Mucosa of stomach (tissue), 1 donor: ENCODE measurements around the gene SAFB.

ENCODE experiments used
- H3K27me3 ChIP-seq: one replicate; pipeline ENCODE4 v1.7.0; 2013; ENCODE audit warnings: mild to moderate bottlenecking, low read length; ENCODE audit not compliant: control insufficient read depth, insufficient read depth
- H3K36me3 ChIP-seq: one replicate; pipeline ENCODE4 v1.7.0; 2013; ENCODE audit warnings: low read length; ENCODE audit not compliant: control insufficient read depth, insufficient read depth
- H3K4me1 ChIP-seq: one replicate; pipeline ENCODE4 v1.7.0; 2013; ENCODE audit warnings: mild to moderate bottlenecking, low read length; ENCODE audit not compliant: control insufficient read depth, insufficient read depth
- H3K4me3 ChIP-seq: one replicate; pipeline ENCODE4 v1.7.0; 2013; ENCODE audit warnings: low read length
- H3K9ac ChIP-seq: one replicate; pipeline ENCODE4 v1.7.0; 2013; ENCODE audit warnings: mild to moderate bottlenecking, low read length, moderate library complexity
- H3K9me3 ChIP-seq: one replicate; pipeline ENCODE4 v1.7.0; 2013; ENCODE audit warnings: mild to moderate bottlenecking, low read length, moderate library complexity; ENCODE audit not compliant: control insufficient read depth
- donor health status: Pancreatic carcinoma.

The SAFB gene

DNA sequence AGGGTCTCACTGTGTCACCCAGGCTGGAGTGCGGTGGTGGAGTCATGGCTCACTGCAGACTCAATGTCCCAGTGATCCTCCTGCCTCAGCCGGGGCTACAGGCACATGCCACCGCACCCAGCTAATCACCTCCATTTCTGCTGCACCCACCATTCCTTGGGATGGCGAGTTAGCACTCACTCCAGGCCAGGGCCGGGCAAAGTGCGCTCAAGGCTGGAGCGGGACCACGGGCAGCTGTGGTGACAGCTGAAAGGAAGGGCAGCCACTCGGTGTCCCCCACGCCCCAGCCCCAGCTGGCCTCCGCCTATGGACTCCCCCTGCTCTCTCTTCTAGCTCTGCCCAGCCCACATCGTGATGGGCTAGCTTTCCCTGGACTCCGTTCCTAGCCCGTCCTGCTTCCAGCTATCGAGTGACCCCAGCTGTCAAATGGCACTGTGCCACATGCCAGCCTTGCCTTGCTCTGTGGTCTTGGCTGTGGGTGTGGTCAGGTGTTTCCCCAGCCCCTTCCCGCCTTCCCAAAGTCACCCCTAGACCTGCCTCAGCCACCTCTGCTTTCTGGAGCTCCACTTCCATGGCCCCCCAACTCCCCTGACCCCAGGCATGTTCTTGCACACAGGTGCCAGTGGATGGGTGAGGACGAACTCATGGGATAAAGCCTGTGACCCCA, 53.4 kb downstream of the SAFB start:
- peaks cover 15% of the 10 kb centered on the region for H3K4me1 ChIP-seq
- H3K36me3 ChIP-seq, result no peaks in the 10 kb centered on the region
- H3K4me3 ChIP-seq, result no peak overlapping the region
- no peak overlapping the region for H3K9ac ChIP-seq
- H3K9me3 ChIP-seq, result no peaks in the 10 kb centered on the region
- no peaks in the 10 kb centered on the region for H3K27me3 ChIP-seq

DNA sequence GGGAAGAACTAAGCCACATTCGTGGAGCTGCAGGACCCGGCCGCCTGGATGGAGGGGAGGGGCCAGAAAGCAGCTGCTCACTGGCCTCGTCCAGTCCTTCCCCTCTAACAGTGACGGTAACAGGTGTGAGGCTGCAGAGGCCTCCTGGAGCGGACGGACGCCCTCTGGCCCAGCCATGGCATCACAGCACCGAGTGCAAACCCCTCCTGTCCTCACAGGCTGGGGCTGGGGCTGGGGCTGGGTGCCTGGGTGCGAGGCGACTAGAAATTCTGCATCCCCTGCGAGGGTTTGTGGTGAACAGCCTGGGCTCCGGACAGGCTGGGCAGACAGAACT, 53.9 kb downstream of the SAFB start:
- Histone ChIP-seq H3K4me3 (no peak overlapping the region), H3K36me3 (no peaks in the 10 kb centered on the region), H3K4me1 (peaks cover 15% of the 10 kb centered on the region), H3K27me3 (no peaks in the 10 kb centered on the region), H3K9me3 (no peaks in the 10 kb centered on the region), H3K9ac (no peak overlapping the region)

DNA sequence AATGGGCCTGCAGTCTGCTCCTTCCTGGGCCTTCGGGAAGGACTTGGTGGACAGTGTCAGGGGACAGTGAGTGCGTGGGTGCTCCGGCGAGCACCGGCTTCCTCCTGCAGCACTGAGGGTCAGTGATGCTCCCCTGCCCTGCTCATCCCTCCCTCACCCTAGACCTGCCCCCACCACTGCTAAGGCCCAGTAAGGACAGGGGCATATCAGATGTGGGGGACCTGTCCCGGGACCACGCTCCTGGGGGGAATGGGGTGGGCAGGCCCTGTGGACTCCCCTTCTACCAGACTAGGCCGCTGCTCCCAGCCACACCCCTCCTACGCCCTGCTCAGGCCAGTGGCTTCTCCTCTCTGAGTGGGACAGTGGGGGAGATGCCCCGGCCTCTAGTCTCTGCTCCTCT, 54.3 kb downstream of the SAFB start:
- Histone ChIP-seq H3K27me3 (no peaks in the 10 kb centered on the region), H3K36me3 (no peaks in the 10 kb centered on the region), H3K4me3 (no peak overlapping the region), H3K9me3 (no peaks in the 10 kb centered on the region), H3K9ac (no peak overlapping the region), H3K4me1 (peaks cover 15% of the 10 kb centered on the region)

DNA sequence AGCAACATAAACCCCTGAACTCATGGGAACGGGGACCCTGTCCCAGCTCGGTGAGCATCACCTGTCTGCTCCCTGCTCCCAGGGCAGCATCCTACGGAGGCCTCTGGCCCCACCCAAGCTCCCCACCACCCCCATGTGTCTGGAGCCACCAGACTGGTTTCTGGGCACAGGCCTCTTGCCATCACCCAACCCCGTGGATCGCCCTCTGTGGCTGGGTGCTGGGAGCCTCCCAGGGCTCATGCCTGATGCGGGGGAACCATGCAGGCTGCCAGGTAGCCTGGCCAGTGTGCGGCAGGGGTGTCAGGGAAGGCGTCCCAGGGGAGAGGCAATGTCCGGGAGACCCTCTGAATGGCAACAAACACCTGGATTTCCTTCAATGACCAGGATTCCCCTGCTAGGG, 54.7 kb downstream of the SAFB start:
- Histone ChIP-seq H3K9me3 (no peaks in the 10 kb centered on the region), H3K4me3 (no peak overlapping the region), H3K27me3 (no peaks in the 10 kb centered on the region), H3K9ac (no peak overlapping the region), H3K36me3 (no peaks in the 10 kb centered on the region), H3K4me1 (peaks cover 15% of the 10 kb centered on the region)

DNA sequence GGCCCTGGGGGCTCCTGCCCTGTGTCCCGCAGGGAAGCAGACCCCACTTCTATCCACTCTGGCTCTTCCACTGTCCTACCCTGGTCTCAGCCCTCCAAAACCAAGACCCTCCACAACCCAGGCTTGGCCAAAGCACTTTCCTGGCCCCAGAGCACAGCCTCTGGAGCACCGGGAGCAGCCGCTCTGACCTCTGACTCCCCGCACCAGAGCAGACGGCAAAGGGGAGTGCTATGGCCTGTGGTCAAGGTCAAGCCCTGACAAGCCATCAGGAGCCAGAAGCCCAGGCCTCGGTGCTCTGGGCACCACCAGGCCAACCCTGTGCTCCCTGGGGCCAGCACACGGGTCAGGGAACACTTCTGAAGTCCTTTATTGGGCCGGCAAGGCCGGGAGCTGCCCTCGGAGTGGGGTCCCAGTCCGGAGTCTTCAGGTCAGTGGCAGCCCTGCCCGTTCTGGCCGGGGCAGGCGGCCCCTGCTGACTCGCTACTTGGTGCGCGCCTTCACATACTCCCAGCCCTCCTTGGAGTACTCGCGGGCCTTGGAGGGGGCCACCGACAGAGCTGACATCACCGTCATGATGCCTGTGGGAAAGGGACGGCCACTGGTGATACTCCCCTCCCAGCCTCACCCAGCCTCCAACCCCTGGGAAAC, 55.3 kb downstream of the SAFB start:
- Histone ChIP-seq H3K27me3 (no peaks in the 10 kb centered on the region), H3K36me3 (no peaks in the 10 kb centered on the region), H3K9me3 (no peaks in the 10 kb centered on the region), H3K9ac (no peak overlapping the region), H3K4me1 (peaks cover 15% of the 10 kb centered on the region), H3K4me3 (no peak overlapping the region)

DNA sequence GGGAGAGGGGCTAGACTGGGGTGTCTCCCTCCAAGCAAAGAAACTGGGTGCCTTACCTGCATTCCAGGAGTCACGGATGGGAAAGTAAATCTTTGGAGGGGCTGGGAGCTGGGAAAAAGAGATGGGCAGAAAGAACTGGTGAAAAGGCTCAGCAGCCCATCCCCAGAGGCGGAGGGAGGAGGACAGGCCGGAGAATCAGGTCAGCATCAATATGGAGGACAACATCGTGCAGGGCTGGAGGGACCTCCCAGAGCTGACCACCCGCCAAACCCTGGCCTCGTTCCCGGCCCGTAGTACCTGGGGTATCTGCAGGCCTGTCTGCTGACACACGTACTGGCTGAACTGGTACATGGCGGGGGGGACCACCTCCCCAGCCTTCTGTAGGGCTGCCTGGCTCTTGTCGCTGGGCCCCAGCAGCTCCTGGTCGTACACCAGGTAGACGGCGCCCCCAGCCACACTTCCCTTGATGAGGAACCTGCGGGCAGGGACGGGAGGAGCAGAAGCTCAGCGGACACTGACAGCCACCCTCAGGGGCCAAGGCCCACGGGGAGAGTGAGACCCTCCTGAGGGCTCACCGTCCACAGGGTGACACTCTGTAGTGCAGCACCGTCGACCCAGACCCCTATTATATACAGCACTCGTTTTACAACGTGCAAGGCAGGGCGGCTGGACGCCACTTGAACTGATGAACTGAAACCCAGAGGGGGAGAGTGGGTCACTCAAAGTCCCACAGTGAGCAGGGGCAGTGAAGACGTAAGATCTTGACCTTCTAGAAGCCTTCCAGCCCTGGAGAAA, 56.6 kb downstream of the SAFB start:
- Histone ChIP-seq H3K36me3 (no peaks in the 10 kb centered on the region), H3K9ac (peak overlapping the region; percentile 88), H3K4me1 (peaks cover 15% of the 10 kb centered on the region), H3K27me3 (no peaks in the 10 kb centered on the region), H3K9me3 (no peaks in the 10 kb centered on the region), H3K4me3 (peak overlapping the region; percentile 92)

DNA sequence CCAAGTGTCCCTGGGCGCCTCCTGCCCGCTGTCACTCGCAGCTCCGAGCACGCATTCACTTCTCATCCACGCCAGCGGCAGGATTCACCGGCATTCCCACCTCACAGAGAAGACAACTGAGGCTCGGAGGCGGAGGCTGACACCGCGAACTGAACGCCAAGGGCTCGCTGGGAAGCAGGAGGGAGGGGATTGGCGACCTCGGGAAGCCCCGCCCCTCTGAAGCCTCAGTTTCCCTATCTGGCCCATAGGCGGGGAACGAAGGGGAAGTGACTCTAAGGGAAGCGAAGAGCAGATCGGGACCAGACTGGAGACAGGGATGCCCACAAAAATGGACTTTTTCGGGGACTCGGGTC, 57.2 kb downstream of the SAFB start:
- H3K27me3 ChIP-seq, result no peaks in the 10 kb centered on the region
- no peaks in the 10 kb centered on the region for H3K36me3 ChIP-seq
- H3K4me3 ChIP-seq, result peak overlapping the region; percentile 92
- no peaks in the 10 kb centered on the region for H3K9me3 ChIP-seq
- H3K4me1 ChIP-seq, result peaks cover 15% of the 10 kb centered on the region
- H3K9ac ChIP-seq, result peak overlapping the region; percentile 88

DNA sequence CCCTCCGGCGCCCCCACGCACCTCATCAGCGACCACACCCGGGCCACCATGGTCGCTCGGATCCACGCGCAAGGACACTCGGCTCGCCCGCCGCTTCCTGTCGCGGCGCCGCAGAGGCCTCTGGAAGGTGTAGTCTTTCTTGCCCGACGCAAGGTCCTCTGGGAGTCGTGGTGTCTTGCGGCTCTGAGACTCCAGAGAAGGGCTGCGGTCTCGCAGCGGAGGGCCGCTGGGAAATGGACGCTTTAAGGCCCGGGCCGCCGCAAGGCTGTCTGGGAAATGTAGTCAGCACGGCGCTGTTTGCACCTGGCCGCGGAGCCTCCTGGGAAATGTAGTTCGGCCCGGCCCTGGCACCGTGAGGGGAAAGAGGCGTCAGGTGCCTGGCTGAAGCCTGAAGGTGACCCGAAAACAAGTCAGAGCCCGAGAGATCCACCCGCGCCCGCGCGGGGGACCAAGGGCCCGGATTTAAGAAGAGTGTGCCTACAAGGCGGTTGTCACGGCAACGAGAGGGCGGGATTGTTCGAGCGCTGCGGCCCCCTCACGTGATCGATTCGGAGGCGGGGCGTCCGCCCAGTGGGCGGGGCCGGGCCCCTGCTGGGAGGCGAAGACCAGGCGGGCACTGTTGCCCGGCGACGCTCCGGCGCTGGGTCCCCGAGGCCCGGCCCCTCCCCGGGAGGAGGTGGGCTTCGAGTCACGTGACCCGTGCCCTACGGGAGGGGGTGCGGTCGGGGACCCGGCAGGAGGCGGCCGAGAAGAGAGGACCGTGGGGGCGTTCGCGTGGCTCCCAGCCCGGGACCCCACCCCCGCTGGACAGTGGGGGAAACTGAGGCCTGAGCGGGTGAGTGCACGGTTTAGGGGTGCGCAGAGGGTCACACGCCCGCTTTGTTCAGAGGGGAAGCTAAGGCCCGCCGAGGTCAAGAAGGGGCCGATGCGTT, 57.8 kb downstream of the SAFB start, which contains the start of the genes HSD11B1L and MICOS13:
HSD11B1L (plus strand) TSS at position 591 of the 932 bp plus-strand sequence. CDS start 3,806 bp downstream, outside the sequence.
MICOS13 (minus strand) TSS at position 80 of the 932 bp plus-strand sequence; CDS start at position 50, 30 bp downstream.
- Histone ChIP-seq H3K4me1 (peaks cover 15% of the 10 kb centered on the region), H3K27me3 (no peaks in the 10 kb centered on the region), H3K4me3 (peak within 1 kb of the TSS; percentile 92), H3K9ac (peak within 1 kb of the TSS; percentile 88), H3K9me3 (no peaks in the 10 kb centered on the region), H3K36me3 (no peaks in the 10 kb centered on the region)

DNA sequence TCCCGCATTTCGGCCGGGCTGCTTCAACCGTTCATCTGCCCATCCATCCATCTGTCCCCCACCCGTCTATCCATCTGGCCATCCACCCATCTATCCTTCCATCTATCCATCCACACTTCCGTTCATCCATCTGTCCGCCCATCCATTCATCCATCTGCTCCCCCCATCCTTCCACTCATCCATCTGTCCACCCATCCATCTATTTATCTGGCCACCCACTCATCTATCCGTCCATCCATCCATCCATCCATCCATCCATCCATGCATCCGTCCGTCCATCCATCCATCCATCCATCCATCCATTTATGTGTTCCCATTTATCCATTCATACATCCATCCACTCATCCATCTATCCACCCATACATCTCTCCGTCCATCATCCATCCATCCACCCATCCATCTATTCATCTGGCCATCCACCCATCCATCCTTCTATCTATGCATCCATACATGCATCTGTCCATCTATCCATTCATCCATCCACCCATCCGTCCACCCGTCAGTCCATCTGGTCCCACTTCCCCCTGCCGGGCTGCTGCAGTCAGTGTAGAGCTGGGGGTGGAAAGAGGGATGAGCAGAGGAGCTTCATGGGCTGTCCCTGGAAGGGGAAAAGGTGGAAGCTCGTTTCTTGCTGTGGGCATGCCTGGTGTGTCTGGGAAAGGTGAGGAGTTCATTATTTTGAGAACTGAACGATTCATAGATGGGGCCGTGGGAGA, 58.7 kb downstream of the SAFB start:
- Histone ChIP-seq H3K9me3 (no peaks in the 10 kb centered on the region), H3K9ac (peak overlapping the region; percentile 88), H3K36me3 (no peaks in the 10 kb centered on the region), H3K4me3 (peak overlapping the region; percentile 41), H3K4me1 (peaks cover 18% of the 10 kb centered on the region), H3K27me3 (no peaks in the 10 kb centered on the region)

DNA sequence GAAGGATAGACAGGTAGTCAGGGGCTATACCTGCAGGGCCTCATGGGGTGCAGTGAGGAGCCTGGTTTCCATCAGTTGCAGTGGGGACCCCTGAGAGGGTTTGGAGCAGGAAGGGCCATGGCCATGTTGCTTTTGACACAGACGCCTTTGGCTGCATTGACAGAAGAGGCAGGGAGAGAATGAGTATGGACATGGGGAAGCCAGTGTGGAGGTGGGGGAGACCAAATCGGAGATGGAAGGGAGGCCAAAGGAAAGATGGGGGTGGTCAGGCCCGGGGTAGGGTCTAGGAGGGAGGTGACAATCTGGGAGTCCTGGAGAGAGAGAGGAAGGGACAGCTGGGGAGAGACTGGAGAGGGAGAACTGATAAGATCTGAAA, 59.2 kb downstream of the SAFB start:
- Histone ChIP-seq H3K27me3 (no peaks in the 10 kb centered on the region), H3K4me1 (peaks cover 18% of the 10 kb centered on the region), H3K9me3 (no peaks in the 10 kb centered on the region), H3K36me3 (no peaks in the 10 kb centered on the region), H3K9ac (no peak overlapping the region), H3K4me3 (no peak overlapping the region)

DNA sequence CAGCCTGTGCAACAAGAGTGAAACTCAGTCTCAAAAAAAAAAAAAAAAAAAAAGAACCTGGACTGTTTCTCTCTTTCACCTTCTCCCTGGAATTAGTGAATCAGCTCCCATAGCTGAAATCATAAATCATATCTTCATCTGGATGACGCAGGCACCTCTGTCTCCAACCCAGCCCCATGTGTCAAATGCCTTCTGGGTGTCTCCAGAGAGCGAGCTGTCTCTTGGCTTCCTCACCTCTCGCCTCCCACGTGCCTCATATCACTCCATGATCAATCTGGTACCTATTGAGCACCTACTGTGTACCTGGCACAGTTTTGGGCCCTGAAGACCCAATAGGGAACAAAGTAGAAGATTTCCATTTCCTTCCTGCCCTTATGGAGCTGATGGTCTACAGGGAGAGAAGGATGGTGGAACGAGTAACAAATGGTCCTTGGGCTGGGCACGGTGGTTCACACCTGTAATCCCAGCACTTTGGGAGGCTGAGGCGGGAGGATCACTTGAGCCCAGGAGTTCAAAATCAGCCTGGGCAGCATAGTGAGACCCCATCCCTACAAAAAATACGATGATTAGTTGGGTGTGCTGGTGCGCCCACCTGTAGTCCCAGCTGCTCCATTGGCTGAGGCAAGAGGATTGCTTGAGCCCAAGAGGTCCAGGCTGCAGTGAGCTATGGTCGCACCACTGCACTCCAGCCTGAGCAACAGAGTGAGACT, 60.4 kb downstream of the SAFB start:
- no peaks in the 10 kb centered on the region for H3K27me3 ChIP-seq
- H3K36me3 ChIP-seq, result no peaks in the 10 kb centered on the region
- H3K4me3 ChIP-seq, result no peak overlapping the region
- H3K9ac ChIP-seq, result no peak overlapping the region
- peaks cover 18% of the 10 kb centered on the region for H3K4me1 ChIP-seq
- H3K9me3 ChIP-seq, result no peaks in the 10 kb centered on the region
